K562 (cell line): ENCODE measurements around the gene TBP.

Source experiments
- CTCF ChIP-seq, 3 experiments: IDR thresholded peaks in 2 of 3; conservative IDR thresholded peaks in 1 of 3; 2 replicates each; pipeline ENCODE4 v1.5.1; 2011 to 2012; ENCODE audit warnings: low read length in 3 of 3, mild to moderate bottlenecking in 3 of 3, control low read depth in 2 of 3, improper control_type of control experiment in 1 of 3, inconsistent platforms in 1 of 3, low read depth in 1 of 3, mixed read lengths in 1 of 3, moderate library complexity in 1 of 3; ENCODE audit not compliant: insufficient read depth in 2 of 3
- FOXJ3 ChIP-seq: sonication (generic); formaldehyde crosslinking; IDR thresholded peaks from 2 replicates; pipeline ENCODE4 v1.4.0; 2020; ENCODE audit warnings: mild to moderate bottlenecking, missing genetic modification reagents
- NFYB ChIP-seq: IDR thresholded peaks from 2 replicates; pipeline ENCODE4 v1.6.1; 2011; ENCODE audit warnings: mild to moderate bottlenecking, moderate library complexity; ENCODE audit not compliant: insufficient read length; ENCODE audit errors: extremely low read depth
- REST ChIP-seq, 2 experiments: fragments of 450-650 bp; formaldehyde crosslinking in 1 of 2; IDR thresholded peaks; 2 replicates each; pipeline versions ENCODE4 v1.4.0 to v1.6.1; 2014 to 2020; ENCODE audit warnings: mild to moderate bottlenecking in 2 of 2, borderline replicate concordance in 1 of 2, low read depth in 1 of 2
- ZNF431 ChIP-seq: sonication (generic); formaldehyde crosslinking; IDR thresholded peaks from 2 replicates; pipeline ENCODE4 v1.8.0; 2022; ENCODE audit warnings: mild to moderate bottlenecking, missing genetic modification reagents
- TF ChIP-seq, protein P1 (sequence below), 2 experiments: IDR thresholded peaks; 2 replicates each; pipeline ENCODE4 v1.6.1; 2012; ENCODE audit warnings: improper control_type of control experiment in 2 of 2, low read depth in 2 of 2, low read length in 2 of 2, borderline replicate concordance in 1 of 2

DNA sequence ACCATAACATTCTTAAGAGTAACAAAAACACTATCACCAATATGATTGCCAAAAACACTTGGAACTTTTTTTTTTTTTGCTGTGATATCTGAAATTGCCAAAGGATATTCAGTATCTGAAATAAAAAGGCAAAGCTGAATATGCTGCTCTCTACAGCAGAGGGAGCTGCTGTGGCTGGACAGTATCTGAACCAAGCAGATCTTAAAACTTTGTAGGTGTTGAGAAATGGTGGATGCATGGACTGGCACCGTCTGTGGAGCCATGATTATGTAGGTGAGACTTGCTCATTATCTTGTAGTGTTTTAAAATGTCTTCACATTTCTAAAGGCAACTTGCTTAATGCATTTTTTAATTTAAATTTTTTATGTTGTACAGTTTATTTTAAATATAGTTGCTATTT lies 21.1 kb downstream of the TBP start:
- TF ChIP-seq FOXJ3 (CRISPR knock-in tag) (no peak), ZNF431 (CRISPR knock-in tag) (no peak), NFYB (no peak), CTCF (IDR thresholded peaks at IDR 0.05 in 2 of 3, conservative IDR thresholded peaks at IDR 0.05 in 1 of 3; ENCODE audit: insufficient read depth in 2 of 3, low read depth in 1 of 3, low read length in 3 of 3) (peak in 2 of 3 experiments; percentile 68 to 84; a peak in 5 of 6 replicates), REST (IDR thresholded peaks at IDR 0.05; ENCODE audit: borderline replicate concordance) (peak; percentile 68; the same call in 1 of the 2 replicates), REST (CRISPR knock-in tag; IDR thresholded peaks at IDR 0.05; ENCODE audit: low read depth) (no peak)
- TF ChIP-seq, protein P1, sequence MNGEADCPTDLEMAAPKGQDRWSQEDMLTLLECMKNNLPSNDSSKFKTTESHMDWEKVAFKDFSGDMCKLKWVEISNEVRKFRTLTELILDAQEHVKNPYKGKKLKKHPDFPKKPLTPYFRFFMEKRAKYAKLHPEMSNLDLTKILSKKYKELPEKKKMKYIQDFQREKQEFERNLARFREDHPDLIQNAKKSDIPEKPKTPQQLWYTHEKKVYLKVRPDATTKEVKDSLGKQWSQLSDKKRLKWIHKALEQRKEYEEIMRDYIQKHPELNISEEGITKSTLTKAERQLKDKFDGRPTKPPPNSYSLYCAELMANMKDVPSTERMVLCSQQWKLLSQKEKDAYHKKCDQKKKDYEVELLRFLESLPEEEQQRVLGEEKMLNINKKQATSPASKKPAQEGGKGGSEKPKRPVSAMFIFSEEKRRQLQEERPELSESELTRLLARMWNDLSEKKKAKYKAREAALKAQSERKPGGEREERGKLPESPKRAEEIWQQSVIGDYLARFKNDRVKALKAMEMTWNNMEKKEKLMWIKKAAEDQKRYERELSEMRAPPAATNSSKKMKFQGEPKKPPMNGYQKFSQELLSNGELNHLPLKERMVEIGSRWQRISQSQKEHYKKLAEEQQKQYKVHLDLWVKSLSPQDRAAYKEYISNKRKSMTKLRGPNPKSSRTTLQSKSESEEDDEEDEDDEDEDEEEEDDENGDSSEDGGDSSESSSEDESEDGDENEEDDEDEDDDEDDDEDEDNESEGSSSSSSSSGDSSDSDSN (IDR thresholded peaks at IDR 0.05; ENCODE audit: borderline replicate concordance in 1 of 2, low read depth in 2 of 2, low read length in 2 of 2), result no peak
